GM18517 (cell line): ENCODE measurements around the gene ENDOD1.
"Not testable (repeated sequence)": the region's sequence is repeated elsewhere in the genome, so short reads cannot be mapped to it uniquely, and the experiment has no call there.

Experiments
- ATAC-seq: cut with Tn5 transposase; IDR thresholded peaks from one replicate; pipeline ENCODE4 v1.9.1; 2021; ENCODE audit warnings: mild to moderate bottlenecking, moderate library complexity; ENCODE audit not compliant: unreplicated experiment

The ENDOD1 gene

GRCh38 chr11:95102733-95103132 is 13.1 kb downstream of the ENDOD1 start:
- no peak for ATAC-seq

GRCh38 chr11:95103701-95104100 is 14.1 kb downstream of the ENDOD1 start:
- ATAC-seq: no peak

- no peak for ATAC-seq
Observed at GRCh38 chr11:95104121-95104830, 14.6 kb downstream of the ENDOD1 start.

- ATAC-seq: no peak
Observed at GRCh38 chr11:95104856-95105255, 15.2 kb downstream of the ENDOD1 start.

GRCh38 chr11:95108159-95108611 is 18.5 kb downstream of the ENDOD1 start:
- no peak for ATAC-seq

- ATAC-seq: no peak
Observed at GRCh38 chr11:95108671-95109551, 19.3 kb downstream of the ENDOD1 start.

- ATAC-seq: not testable (repeated sequence)
Observed at GRCh38 chr11:95111471-95111870, 21.8 kb downstream of the ENDOD1 start.

- ATAC-seq: no peak
Observed at GRCh38 chr11:95111923-95112540, 22.4 kb downstream of the ENDOD1 start.

- no peak for ATAC-seq
Observed at GRCh38 chr11:95115597-95115996, 26.0 kb downstream of the ENDOD1 start.

- no peak for ATAC-seq
Observed at GRCh38 chr11:95119361-95120060, 29.9 kb downstream of the ENDOD1 start.

GRCh38 chr11:95121698-95122097 is 32.1 kb downstream of the ENDOD1 start:
- ATAC-seq: no peak

- ATAC-seq: no peak
Observed at GRCh38 chr11:95123556-95123955, 33.9 kb downstream of the ENDOD1 start.

- no peak for ATAC-seq
Observed at GRCh38 chr11:95128602-95129001, 39.0 kb downstream of the ENDOD1 start.

GRCh38 chr11:95132956-95133355 is 43.3 kb downstream of the ENDOD1 start:
- ATAC-seq: no peak

- no peak for ATAC-seq
Observed at GRCh38 chr11:95134491-95134890, 44.8 kb downstream of the ENDOD1 start.

- no peak for ATAC-seq
Observed at GRCh38 chr11:95135155-95135554, 45.5 kb downstream of the ENDOD1 start.

GRCh38 chr11:95135880-95136279 is 46.2 kb downstream of the ENDOD1 start:
- ATAC-seq: no peak

- not testable (repeated sequence) for ATAC-seq
Observed at GRCh38 chr11:95136747-95137146, 47.1 kb downstream of the ENDOD1 start.

GRCh38 chr11:95137299-95137698 is 47.7 kb downstream of the ENDOD1 start:
- no peak for ATAC-seq

GRCh38 chr11:95138448-95138847 is 48.8 kb downstream of the ENDOD1 start:
- ATAC-seq: peak; percentile 83
